Adrenal gland (tissue), 12 donors: Measurements from ENCODE around the gene THADA. TPM values are rescaled to one million over a fixed set of nuclear protein-coding genes. Genes with fewer than 3 reads are reported as not detected.

Source experiments
- DNase-seq, 7 donors: peaks; one replicate each; pipeline ENCODE4 v3.0.0-alpha.2; 2019 to 2020
- H3K27ac ChIP-seq, 5 donors: fragments of 200-600 bp; sonication (generic) in 4 of 5; 1 replicate in 3 of 5; 2 replicates in 2 of 5; pipeline versions ENCODE4 v1.5.1 to v1.8.0; 2016 to 2020; ENCODE audit warnings: mild to moderate bottlenecking in 1 of 5
- H3K27me3 ChIP-seq: fragments of 200-600 bp; 2 replicates; pipeline ENCODE4 v1.8.0; 2021
- H3K36me3 ChIP-seq, 2 donors: fragments of 200-600 bp; replicated peaks in 1 of 2; 1 replicate in 1 of 2; 2 replicates in 1 of 2; pipeline versions ENCODE4 v1.5.1 to v1.8.0; 2018 to 2022
- H3K4me1 ChIP-seq, 2 donors: fragments of 200-600 bp; replicated peaks in 1 of 2; 1 replicate in 1 of 2; 2 replicates in 1 of 2; pipeline versions ENCODE4 v1.5.1 to v1.8.0; 2018 to 2021
- H3K4me3 ChIP-seq, 4 donors: fragments of 200-600 bp; sonication (generic) in 3 of 4; one replicate each; pipeline ENCODE4 v1.5.1; 2016 to 2018
- H3K9me3 ChIP-seq, 3 donors: fragments of 200-600 bp; sonication (generic) in 1 of 3; replicated peaks in 1 of 3; 1 replicate in 2 of 3; 2 replicates in 1 of 3; pipeline versions ENCODE4 v1.5.1 to v1.8.0; 2016 to 2021
- CTCF ChIP-seq, 6 experiments: fragments of 450-650 bp in 4 of 6; fragments of 200-600 bp in 2 of 6; sonication (generic) in 1 of 6; IDR thresholded peaks; 1 replicate in 5 of 6; 2 replicates in 1 of 6; pipeline versions ENCODE4 v1.5.1 to v1.8.0; 2016 to 2021; ENCODE audit warnings: antibody characterized with exemption in 6 of 6, mild to moderate bottlenecking in 2 of 6, moderate library complexity in 1 of 6
- POLR2A ChIP-seq, 2 donors: fragments of 450-650 bp; IDR thresholded peaks; one replicate each; pipeline ENCODE4 v1.6.1; 2017; ENCODE audit warnings: antibody characterized with exemption in 2 of 2, mild to moderate bottlenecking in 2 of 2, moderate library complexity in 1 of 2
- WGBS, 4 donors: extraction: QIAGEN DNeasy Blood & Tissue Kit in 2 of 4; methylation state at CpG; one replicate each; pipeline versions ENCODE4 v1.1.5 to v1.1.7; 2013 to 2017; 5-methylcytosine and 5-hydroxymethylcytosine counted together
- intact Hi-C, 2 donors: fragments of 100-400 bp; cut with DNase I; formaldehyde crosslinking; loops; one replicate each; pipeline versions ENCODE4 v1.14.1 to v1.15.0; 2022 to 2023
- polyA plus RNA-seq, 3 donors: library from polyadenylated mRNA; stranded (reverse); fragments of 200-250 nt in 2 of 3; fragments of 350-450 nt in 1 of 3; fragmentation: Illumina TruSeq in 1 of 3; extraction: RNeasy Lipid Tissue Mini Kit (QIAGEN cat#74804) in 1 of 3; gene quantifications; one replicate each; pipeline ENCODE4 v1.2.3, GENCODE V29; 2013 to 2014
- total RNA-seq, 9 donors: library from RNA; depleted of rRNA in 4 of 9; stranded (reverse); fragments of >200 nt in 4 of 9; fragments of 120-200 nt in 1 of 9; fragmentation: NEBNext Ultra II Directional in 1 of 9; extraction: Animal tissue kit (Norgen Biotek cat#: 25700) in 1 of 9; gene quantifications; one replicate each; pipeline versions ENCODE4 v1.1.0 to v1.2.4, GENCODE V29; 2013 to 2023
- donor health status: healthy with polysubstance abuse.
- donor health status: Bipolar disorder and iron deficiency.
- donor health status: DM: yes; HTN: yes; CAD: no.
- donor health status: DM: no; HTN: no; CAD: no.
- donor health status: DM: no; HTN: no; CAD: no.
- donor health status: DM: yes; HTN: yes; CAD: no.

Gene THADA
- total and polyA plus RNA-seq, 12 donors: 14.1 to 38.4 (median 25.4) TPM

DNA sequence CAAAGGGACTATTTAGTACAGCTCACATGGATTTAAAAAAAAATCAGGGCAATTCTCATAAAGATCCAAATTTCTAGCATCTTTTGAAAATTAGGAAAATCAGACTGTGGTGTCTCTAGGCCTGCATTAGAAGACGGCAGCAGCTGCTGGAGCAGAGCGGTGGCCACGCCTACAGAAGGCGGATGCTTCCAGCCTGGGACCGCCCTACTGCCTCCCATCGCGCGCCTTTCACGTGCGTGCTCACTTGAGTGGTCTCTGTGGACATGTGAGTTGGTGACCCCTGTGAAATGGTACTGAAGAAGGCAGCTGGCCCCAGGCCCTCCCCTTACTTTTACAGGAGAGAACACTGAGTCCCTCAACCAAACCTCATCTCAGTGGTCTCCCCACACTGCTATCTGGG, 354.3 kb downstream of the THADA start:
- Histone ChIP-seq H3K9me3 (no peaks in the 10 kb centered on the region), H3K27me3 (no peaks in the 10 kb centered on the region), H3K36me3 (no peaks in the 10 kb centered on the region), H3K4me1 (peaks cover 15 to 24% of the 10 kb centered on the region in 2 donors), H3K27ac (no peak overlapping the region), H3K4me3 (no peak overlapping the region)
- intact Hi-C loops: no loop called here
- WGBS, 4 donors: 89 to 98% (median 93%) methylated on average over 10 of the region's 10 CpGs
- DNase-seq: no peak
- no peak for TF ChIP-seq CTCF (IDR thresholded peaks at IDR 0.05)
- no peak for TF ChIP-seq POLR2A (IDR thresholded peaks at IDR 0.05)

GRCh38 chr2:43240766-43241150, 355.1 kb downstream of the THADA start:
- Histone ChIP-seq H3K27me3 (no peaks in the 10 kb centered on the region), H3K36me3 (no peaks in the 10 kb centered on the region), H3K4me3 (no peak overlapping the region), H3K4me1 (peaks cover 15 to 22% of the 10 kb centered on the region in 2 donors), H3K9me3 (no peaks in the 10 kb centered on the region), H3K27ac (peak overlapping the region; percentile 57 to 89 (median 78))
- intact Hi-C loops: no loop called here
- TF ChIP-seq CTCF (IDR thresholded peaks at IDR 0.05) (no peak), POLR2A (IDR thresholded peaks at IDR 0.05) (peak in 1 of 2 donors; percentile 27)
- WGBS, 4 donors: 51 to 64% (median 56%) methylated on average over 5 of the region's 5 CpGs
- peak; percentile 58 to 80 (median 74) for DNase-seq

DNA sequence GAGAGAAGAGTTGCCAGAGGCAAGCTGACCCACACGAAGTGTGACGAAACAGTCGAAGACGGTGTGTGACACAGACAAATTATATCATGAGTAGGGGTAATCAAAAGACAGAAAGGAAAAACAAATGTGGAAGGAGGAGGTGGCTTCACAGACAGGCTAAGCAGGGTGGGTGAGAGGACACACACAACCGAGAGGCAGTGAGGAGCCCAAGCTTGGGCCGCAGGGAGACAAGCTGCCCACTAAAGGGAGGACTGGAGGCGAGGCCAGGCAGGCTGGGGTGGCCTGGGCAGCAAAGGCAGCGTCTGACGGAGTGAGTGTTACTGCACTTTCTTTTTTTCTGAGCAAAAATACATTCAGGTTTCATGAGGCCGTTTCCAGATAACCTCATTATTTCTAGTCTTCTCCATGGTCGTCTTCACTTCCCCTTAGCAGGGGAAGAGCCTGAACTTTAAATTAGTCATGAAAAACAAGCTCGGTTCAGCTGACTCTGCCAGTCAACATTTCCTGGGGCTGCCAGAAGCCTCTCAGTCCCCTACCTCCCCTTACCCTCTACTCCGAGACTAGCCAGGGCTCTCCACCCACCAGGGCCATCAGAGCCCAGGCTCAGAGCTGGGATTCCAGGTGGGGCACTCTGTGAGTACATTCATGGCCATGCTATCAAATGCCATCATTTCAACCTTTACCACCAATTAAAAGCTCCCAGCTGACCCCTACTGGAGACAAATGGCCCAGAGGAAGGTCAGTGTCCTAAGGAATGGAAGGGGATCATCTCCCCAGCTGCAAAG, 355.7 kb downstream of the THADA start:
- Histone ChIP-seq H3K4me1 (peaks cover 15 to 22% of the 10 kb centered on the region in 2 donors), H3K9me3 (no peaks in the 10 kb centered on the region), H3K36me3 (no peaks in the 10 kb centered on the region), H3K27ac (peak overlapping the region; percentile 57 to 89 (median 78)), H3K27me3 (no peaks in the 10 kb centered on the region), H3K4me3 (no peak overlapping the region)
- WGBS, 4 donors: 66 to 78% (median 70%) methylated on average over 13 of the region's 13 CpGs
- TF ChIP-seq POLR2A (IDR thresholded peaks at IDR 0.05): no peak
- TF ChIP-seq CTCF (IDR thresholded peaks at IDR 0.05): peak in 2 of 6 experiments; percentile 14 to 16
- intact Hi-C loops: loop anchor here in 1 of 2 donors (10.0 kb wide), 1 partner anchor 245 kb away; no protein-coding TSS in a partner anchor
- DNase-seq: no peak

DNA sequence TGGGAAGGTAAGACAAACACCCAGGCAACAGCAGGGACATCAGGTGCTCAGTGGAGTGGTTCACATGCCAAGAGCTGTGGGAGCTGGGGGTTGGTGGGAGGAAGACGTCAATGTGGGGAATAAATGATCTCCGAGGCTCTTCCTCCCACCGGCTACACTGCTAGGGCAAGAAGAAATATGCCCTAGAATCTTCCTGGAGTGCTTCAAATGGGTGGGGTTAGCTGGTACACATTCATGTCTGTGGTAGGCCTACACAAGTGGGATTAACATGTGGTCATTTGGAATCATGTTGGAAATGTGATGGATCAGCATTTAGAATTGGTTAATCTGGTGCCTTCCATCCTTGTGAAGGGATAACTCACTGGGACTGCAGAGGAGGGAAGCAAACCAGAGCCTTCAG, 357.0 kb downstream of the THADA start:
- intact Hi-C loops: loop anchor here in 1 of 2 donors (10.0 kb wide), 1 partner anchor 246 kb away; no protein-coding TSS in a partner anchor
- no peak for DNase-seq
- Histone ChIP-seq H3K27me3 (no peaks in the 10 kb centered on the region), H3K4me1 (peaks cover 15 to 22% of the 10 kb centered on the region in 2 donors), H3K4me3 (no peak overlapping the region), H3K27ac (peak overlapping the region in 1 of 5 donors; percentile 89), H3K36me3 (no peaks in the 10 kb centered on the region), H3K9me3 (no peaks in the 10 kb centered on the region)
- WGBS, 4 donors: 90 to 98% (median 97%) methylated on average over 3 of the region's 3 CpGs
- TF ChIP-seq CTCF (IDR thresholded peaks at IDR 0.05): no peak
